OCI-LY7 (cell line): ENCODE data around the gene COA8. TPM values are rescaled to one million over a fixed set of nuclear protein-coding genes. Genes with fewer than 3 reads are reported as not detected.

Source experiments
- BruUV-seq: library from RNA; stranded (reverse); fragments of 400-500 nt; replicated peaks from 2 replicates; lab custom pipeline; 2021; lab: Mats Ljungman, UMichigan
- CTCF ChIA-PET: fragments of 300-600 bp; sonication (Branson Sonifier 250); formaldehyde crosslinking; loops from one replicate; lab custom pipeline; 2022; ENCODE audit warnings: antibody characterized with exemption; ENCODE audit not compliant: unreplicated experiment; lab: Charles Lee
- POLR2A ChIA-PET: fragments of 300-600 bp; sonication (Branson Sonifier 250); formaldehyde crosslinking; loops from one replicate; lab custom pipeline; 2022; ENCODE audit warnings: antibody characterized with exemption; lab: Charles Lee
- DNase-seq: peaks from one replicate; pipeline ENCODE4 v3.0.0-alpha.2; 2015; ENCODE audit warnings: low spot score
- H2AFZ ChIP-seq: fragments of 200-600 bp; sonication (generic), shearing (Covaris generic); 2 replicates; pipeline ENCODE4 v1.6.1; 2014; ENCODE audit warnings: mild to moderate bottlenecking, antibody characterized with exemption, low read length, moderate library complexity
- H3K27ac ChIP-seq: fragments of 200-600 bp; sonication (generic); 2 replicates; pipeline ENCODE4 v1.5.1; 2014; ENCODE audit warnings: mixed run types, low read depth, mild to moderate bottlenecking, moderate library complexity, low read length, inconsistent platforms; ENCODE audit not compliant: poor library complexity, severe bottlenecking
- H3K36me3 ChIP-seq: fragments of 200-600 bp; sonication (generic); 2 replicates; pipeline ENCODE4 v1.6.1; 2014; ENCODE audit warnings: mild to moderate bottlenecking, antibody characterized with exemption, low read length, moderate library complexity, mixed read lengths; ENCODE audit not compliant: insufficient read depth
- H3K4me1 ChIP-seq: fragments of 200-600 bp; sonication (generic); 2 replicates; pipeline ENCODE4 v1.5.1; 2014; ENCODE audit warnings: mild to moderate bottlenecking, low read length; ENCODE audit not compliant: insufficient read depth, poor library complexity, severe bottlenecking
- H3K4me2 ChIP-seq: fragments of 200-600 bp; sonication (generic); 2 replicates; pipeline ENCODE4 v1.6.1; 2014; ENCODE audit warnings: mild to moderate bottlenecking, low read length
- H3K4me3 ChIP-seq: fragments of 200-600 bp; sonication (generic); 2 replicates; pipeline ENCODE4 v1.5.1; 2014; ENCODE audit warnings: mild to moderate bottlenecking, low read depth, low read length; ENCODE audit not compliant: poor library complexity, severe bottlenecking
- H3K79me2 ChIP-seq: fragments of 200-600 bp; sonication (generic); 2 replicates; pipeline ENCODE4 v1.6.1; 2016; ENCODE audit warnings: low read depth, mild to moderate bottlenecking, low read length, moderate library complexity, mixed read lengths; ENCODE audit not compliant: insufficient read depth
- H3K9me2 ChIP-seq: fragments of 200-600 bp; sonication (generic); 2 replicates; pipeline ENCODE4 v1.6.1; 2016; ENCODE audit warnings: mild to moderate bottlenecking, low read length, mixed read lengths; ENCODE audit not compliant: insufficient read depth
- H3K9me3 ChIP-seq: fragments of 200-600 bp; sonication (generic); 2 replicates; pipeline ENCODE4 v1.6.1; 2014; ENCODE audit warnings: mild to moderate bottlenecking, mixed run types, low read length, mixed read lengths
- H4K20me1 ChIP-seq: fragments of 200-600 bp; sonication (generic); 2 replicates; pipeline ENCODE4 v1.6.1; 2014; ENCODE audit warnings: mild to moderate bottlenecking, antibody characterized with exemption, low read length, moderate library complexity, mixed read lengths; ENCODE audit not compliant: insufficient read depth
- EZH2phosphoT487 ChIP-seq: fragments of 200-600 bp; sonication (generic); IDR thresholded peaks from 2 replicates; pipeline ENCODE4 v1.6.1; 2018; ENCODE audit warnings: low read depth, borderline replicate concordance, mild to moderate bottlenecking, mixed run types, antibody characterized with exemption, low read length, moderate library complexity, mixed read lengths
- intact Hi-C: fragments of 100-400 bp; cut with micrococcal nuclease; formaldehyde crosslinking; loops from one replicate; pipeline ENCODE4 v1.10.0; 2022; ENCODE audit not compliant: unreplicated experiment
- total RNA-seq, 2 experiments: library from RNA; depleted of rRNA in 1 of 2; stranded (reverse); fragments of >200 nt in 1 of 2; shearing (Covaris generic) in 1 of 2; gene quantifications; 2 replicates each; pipeline ENCODE4 v1.2.3, GENCODE V29; 2014 to 2022
- TF ChIP-seq, protein P1 (sequence below): fragments of 200-600 bp; sonication (generic); conservative IDR thresholded peaks from 2 replicates; pipeline ENCODE4 v1.5.1; 2014; ENCODE audit warnings: mild to moderate bottlenecking, antibody characterized with exemption, low read length, moderate library complexity, mixed read lengths

Gene COA8
- total RNA-seq, 2 experiments from 2014 or later, result 18.7 to 33.0 TPM

DNA sequence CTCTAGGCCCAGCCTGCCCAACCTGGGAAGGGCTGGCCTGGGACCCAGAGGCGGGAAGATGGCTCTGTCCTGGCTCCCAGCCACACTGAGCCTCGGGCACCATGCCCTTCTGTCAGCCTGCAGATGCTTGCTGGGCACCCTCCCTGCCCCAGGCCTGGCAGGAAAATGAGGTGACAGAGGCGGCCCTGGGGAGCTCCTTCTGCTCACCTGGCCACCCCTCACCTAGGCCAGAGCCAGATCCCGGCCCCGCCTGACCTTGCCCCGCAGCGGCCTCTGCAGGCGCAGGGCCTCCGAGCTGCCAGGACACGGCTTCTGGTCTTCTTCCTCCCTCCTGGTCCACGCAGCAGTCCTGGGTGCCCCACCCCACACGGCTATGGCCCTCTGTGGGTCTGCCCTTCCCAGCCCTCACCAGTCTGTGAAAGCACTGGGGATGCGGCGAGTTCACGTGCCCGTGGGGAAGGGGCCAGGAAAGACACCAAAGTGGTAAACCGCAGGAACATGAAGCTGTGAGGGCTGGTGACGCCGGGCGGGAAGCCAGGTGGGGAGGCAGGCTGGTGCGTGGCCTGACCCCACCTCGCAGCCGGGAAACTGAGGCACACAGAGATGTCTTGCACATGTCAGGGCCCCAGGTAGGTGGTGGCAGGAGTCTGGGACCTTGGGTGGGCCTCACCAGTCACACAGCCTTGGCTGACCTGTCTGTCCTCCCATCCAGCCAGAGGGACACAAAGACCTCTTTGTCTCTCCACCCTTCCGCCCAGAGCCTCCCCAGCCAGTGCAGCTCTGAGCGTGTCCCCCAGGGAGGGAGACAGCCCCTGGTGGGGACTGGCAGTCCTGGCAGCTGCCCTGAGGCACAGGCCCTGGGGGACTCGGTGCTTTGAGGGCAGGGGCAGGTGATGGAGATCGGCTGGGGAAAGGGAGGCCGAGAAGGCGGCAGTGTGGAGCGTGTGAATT is 13.1 kb upstream of the COA8 start:
- H4K20me1 ChIP-seq, result no peaks in the 10 kb centered on the region
- no peaks in the 10 kb centered on the region for H3K4me1 ChIP-seq
- H3K27ac ChIP-seq, result no peak overlapping the region
- no peak for TF ChIP-seq EZH2phosphoT487
- TF ChIP-seq, protein P1, sequence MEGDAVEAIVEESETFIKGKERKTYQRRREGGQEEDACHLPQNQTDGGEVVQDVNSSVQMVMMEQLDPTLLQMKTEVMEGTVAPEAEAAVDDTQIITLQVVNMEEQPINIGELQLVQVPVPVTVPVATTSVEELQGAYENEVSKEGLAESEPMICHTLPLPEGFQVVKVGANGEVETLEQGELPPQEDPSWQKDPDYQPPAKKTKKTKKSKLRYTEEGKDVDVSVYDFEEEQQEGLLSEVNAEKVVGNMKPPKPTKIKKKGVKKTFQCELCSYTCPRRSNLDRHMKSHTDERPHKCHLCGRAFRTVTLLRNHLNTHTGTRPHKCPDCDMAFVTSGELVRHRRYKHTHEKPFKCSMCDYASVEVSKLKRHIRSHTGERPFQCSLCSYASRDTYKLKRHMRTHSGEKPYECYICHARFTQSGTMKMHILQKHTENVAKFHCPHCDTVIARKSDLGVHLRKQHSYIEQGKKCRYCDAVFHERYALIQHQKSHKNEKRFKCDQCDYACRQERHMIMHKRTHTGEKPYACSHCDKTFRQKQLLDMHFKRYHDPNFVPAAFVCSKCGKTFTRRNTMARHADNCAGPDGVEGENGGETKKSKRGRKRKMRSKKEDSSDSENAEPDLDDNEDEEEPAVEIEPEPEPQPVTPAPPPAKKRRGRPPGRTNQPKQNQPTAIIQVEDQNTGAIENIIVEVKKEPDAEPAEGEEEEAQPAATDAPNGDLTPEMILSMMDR, result no peak
- ChIA-PET POLR2A (no interaction called here), CTCF (interaction anchor here (0.6 kb wide), 2 partner anchors 28 to 30 kb away, joined by 3 read pairs; no protein-coding TSS in a partner anchor)
- H2AFZ ChIP-seq, result no peak overlapping the region
- no peak for DNase-seq
- H3K9me3 ChIP-seq, result no peaks in the 10 kb centered on the region
- no peaks in the 10 kb centered on the region for H3K36me3 ChIP-seq
- H3K4me2 ChIP-seq, result no peak overlapping the region
- no peaks in the 10 kb centered on the region for H3K9me2 ChIP-seq
- intact Hi-C loops, result no loop called here
- no peak overlapping the region for H3K4me3 ChIP-seq
- no TSS peak for BruUV-seq
- H3K79me2 ChIP-seq, result no peaks in the 10 kb centered on the region

DNA sequence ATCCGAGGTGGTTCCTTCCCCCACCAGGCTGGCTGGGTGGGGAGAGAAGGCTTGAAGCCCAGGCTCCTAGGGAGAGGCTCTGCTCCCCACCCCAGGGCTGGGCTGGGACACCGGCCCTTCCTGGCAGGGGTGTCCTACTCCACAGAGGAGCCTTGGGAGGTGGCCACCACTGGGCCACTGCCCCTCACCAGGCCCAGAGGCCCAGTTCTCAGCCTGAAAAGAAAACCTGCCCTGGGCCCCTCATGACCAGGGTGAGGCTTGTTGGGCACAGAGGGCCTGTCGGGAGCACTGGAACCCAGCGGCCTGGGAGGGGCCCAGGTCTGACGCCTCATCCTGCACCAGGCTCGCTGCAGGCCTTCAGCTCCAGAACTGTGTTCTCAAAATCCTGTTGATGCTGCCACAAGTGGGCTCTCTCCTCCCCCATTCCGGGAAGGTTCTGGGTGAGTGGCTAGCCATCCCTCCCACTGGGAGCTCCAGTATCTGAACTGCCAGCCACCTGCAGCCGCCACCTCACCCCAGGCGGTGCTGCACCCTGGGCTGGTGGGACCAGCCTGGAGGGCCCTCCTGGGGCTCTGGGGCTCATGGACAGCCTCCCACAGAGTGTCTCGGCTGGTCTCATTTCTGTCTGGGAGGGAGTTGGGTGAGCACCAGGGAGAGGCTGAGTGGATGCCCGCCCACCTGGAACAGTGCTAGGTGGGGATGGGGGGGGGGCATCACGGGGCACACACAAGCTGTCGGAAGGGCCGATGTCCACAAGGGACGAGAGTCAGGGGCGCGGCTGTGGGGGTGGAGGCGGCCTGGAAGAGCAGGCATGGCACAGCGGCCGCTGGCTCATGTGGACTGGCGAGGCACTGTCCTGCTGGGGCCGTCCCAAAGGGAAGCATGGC is 12.1 kb upstream of the COA8 start:
- ChIA-PET CTCF (interaction anchor here (0.6 kb wide), 1 partner anchor 29 kb away, joined by 3 read pairs; no protein-coding TSS in a partner anchor), POLR2A (interaction anchor here (0.6 kb wide), 1 partner anchor 164 kb away, joined by 3 read pairs; no protein-coding TSS in a partner anchor)
- intact Hi-C loops, result no loop called here
- H3K4me2 ChIP-seq, result no peak overlapping the region
- no peak overlapping the region for H2AFZ ChIP-seq
- TF ChIP-seq, protein P1, result no peak
- no peak for TF ChIP-seq EZH2phosphoT487
- no peaks in the 10 kb centered on the region for H3K9me3 ChIP-seq
- H3K36me3 ChIP-seq, result no peaks in the 10 kb centered on the region
- no TSS peak for BruUV-seq
- no peak for DNase-seq
- no peak overlapping the region for H3K4me3 ChIP-seq
- no peaks in the 10 kb centered on the region for H3K9me2 ChIP-seq
- no peaks in the 10 kb centered on the region for H4K20me1 ChIP-seq
- H3K79me2 ChIP-seq, result no peaks in the 10 kb centered on the region
- H3K27ac ChIP-seq, result no peak overlapping the region
- no peaks in the 10 kb centered on the region for H3K4me1 ChIP-seq
